HG03342 (cell line): ENCODE results near the gene B3GNT5.
"Not testable (repeated sequence)": the region's sequence is repeated elsewhere in the genome, so short reads cannot be mapped to it uniquely, and the experiment has no call there.

Experiments
- ATAC-seq: cut with Tn5 transposase; IDR thresholded peaks from one replicate; pipeline ENCODE4 v1.9.1; 2021; ENCODE audit warnings: mild to moderate bottlenecking, moderate library complexity; ENCODE audit not compliant: unreplicated experiment

The B3GNT5 gene

GRCh38 chr3:183229178-183229577 is 23.9 kb upstream of the B3GNT5 start:
- no peak for ATAC-seq

- ATAC-seq, result not testable (repeated sequence)
Measured at GRCh38 chr3:183230251-183230650, 22.8 kb upstream of the B3GNT5 start.

DNA sequence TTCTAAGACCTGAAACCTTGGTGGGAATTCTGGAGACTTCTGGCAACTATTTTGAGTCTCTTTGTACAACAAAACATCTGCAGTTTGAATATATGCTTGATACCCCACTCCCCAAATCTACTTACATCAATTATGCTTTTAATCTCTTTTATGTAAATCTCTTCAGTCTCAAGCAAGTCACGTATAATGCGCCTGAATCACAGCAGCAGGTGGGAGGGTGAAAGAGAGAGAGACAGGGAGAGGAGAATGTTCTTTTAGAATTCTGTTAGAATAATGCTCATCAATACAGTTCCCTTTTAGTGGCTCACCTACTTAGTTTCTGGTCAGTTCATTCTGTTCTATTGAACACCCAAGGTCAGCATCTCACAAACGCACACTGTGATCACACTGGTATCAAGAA is 22.2 kb upstream of the B3GNT5 start:
- ATAC-seq, result no peak

GRCh38 chr3:183233966-183234365 is 19.1 kb upstream of the B3GNT5 start:
- ATAC-seq, result no peak

- no peak for ATAC-seq
Measured at GRCh38 chr3:183239046-183239445, 14.0 kb upstream of the B3GNT5 start.

DNA sequence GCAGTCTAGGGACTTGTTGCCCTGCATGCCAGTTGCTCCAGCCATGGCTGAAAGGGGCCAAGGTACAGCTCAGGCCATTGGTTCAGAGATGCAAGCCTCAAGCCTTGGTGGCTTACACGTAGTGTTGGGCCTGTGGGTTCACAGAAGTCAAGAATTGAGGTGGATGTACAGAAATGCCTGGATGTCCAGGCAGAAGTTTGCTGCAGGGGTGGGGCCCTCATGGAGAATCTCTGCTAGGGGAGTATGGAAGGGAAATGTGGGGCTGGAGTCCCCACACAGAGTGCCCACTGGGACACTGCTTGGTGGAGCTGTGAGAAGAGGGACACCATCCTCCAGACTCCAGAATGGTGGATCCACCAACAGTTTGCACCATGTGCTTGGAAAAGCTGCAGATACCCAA is 10.6 kb upstream of the B3GNT5 start:
- no peak for ATAC-seq

GRCh38 chr3:183244219-183244618 is 8.8 kb upstream of the B3GNT5 start:
- no peak for ATAC-seq

GRCh38 chr3:183244981-183245476 is 8.0 kb upstream of the B3GNT5 start:
- ATAC-seq, result no peak

GRCh38 chr3:183247011-183247589 is 6.0 kb upstream of the B3GNT5 start:
- no peak for ATAC-seq

DNA sequence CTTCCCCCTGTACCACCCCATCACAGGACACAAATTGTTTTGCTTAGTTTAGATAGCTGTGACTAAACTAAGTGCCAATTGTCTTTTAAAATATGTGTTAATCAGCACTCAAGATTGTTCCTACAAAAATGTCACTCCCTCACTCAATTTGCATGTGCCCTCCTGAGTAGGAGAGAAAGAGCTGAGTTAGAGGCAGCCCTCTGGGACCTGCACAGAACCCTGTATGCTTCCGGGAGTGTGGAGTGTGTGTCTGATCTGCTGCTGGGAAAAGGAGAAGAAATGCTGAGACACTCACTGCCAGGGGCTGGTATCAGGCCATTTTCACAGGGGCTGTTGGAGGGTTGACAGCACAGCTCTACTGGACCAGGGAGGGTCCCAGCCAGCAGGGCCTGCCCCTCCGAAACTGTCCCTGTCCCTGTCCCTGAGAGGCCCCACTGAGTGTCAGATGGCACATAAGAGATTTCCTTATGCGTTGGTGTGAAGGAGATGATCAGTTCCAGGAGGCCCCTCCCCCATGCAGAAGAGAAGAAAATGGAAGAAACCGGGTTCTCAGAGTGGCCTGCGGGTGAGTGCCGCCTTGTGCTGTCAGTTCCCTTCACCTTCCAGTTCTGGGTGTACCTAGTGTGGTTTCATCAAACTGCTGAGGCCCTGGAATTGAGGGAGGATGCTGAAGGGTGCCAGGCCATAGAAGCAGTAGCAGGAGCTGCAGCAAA is 3.9 kb upstream of the B3GNT5 start:
- ATAC-seq, result no peak

- no peak for ATAC-seq
Measured at GRCh38 chr3:183252118-183252782, 803 bp upstream of the B3GNT5 start.

- no peak for ATAC-seq
Measured at GRCh38 chr3:183253528-183254486, 754 bp downstream of the B3GNT5 start.

- no peak for ATAC-seq
Measured at GRCh38 chr3:183254487-183255347, 1.7 kb downstream of the B3GNT5 start.

DNA sequence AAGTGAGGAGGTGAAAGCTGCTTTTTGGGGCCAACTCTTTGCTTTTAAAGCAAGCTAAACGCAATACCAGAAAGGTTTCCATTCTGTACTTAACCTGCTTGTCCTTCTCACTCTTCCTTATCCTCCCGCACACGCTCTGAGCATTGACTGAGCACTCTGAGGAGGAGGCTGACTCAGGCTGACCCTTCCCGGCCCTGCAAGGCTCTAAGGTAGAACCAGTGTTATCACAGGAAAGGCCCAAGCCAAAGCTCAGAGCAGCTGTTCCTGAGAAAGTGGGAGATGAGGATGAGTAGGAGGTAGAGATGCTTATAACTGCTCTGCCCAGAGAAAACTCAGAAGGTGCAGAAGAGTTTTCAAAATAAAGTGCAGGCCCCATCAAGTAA is 2.3 kb downstream of the B3GNT5 start:
- ATAC-seq, result no peak

DNA sequence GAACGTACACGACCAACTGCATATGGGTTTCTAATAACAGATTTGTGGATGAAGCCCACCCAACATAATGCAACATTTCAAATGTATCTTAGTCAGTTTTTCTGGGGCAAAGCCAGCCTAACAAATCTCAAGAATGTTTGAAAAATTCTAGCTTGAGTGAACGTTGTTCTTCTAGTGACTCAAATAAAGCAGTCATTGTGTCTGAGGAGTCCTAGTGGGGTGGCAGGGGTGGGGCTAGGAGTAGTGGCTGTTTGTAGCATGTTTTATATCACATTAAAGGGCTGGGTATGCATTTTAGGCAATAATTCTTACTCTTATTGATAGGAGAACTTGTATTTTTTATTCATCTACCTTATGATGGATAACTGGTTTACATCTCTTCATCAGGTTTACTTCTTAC is 6.0 kb downstream of the B3GNT5 start:
- ATAC-seq, result no peak

GRCh38 chr3:183259621-183260020 is 6.6 kb downstream of the B3GNT5 start:
- ATAC-seq, result no peak

DNA sequence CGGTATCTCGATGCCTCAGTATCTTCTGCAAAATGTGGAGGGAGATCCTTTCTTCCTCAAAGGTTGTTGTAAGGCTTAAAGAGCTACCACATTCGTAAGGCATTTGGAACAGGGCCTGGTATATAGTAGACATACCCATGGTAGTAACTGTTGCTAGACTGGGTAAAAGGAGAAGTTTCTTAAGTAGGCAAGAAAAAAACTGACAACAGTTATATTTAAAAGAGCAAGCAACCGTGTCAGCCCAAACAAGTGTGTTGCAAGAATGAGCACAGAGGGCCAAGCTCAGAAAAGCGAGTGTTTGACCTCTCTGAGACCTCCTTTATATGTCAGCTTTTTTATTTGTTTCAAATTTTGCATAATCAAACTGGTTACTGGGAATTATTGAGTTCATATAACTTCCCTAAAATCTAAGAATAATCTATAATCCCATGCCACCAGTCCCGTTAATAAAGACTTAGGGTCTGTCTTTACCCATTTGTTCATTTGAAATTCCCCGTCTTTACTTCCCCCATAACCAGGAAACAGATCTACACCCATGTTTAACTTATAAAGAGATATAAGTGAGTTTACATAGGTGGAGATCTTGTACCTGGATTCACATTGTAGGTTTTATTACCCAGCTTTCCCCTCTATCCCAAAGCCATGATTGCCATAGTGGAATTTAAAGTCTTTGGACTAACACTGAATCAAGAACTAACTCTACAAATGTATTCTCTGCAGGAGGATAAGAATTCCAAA is 7.3 kb downstream of the B3GNT5 start:
- no peak for ATAC-seq

GRCh38 chr3:183261151-183261724 is 8.2 kb downstream of the B3GNT5 start:
- ATAC-seq, result no peak

DNA sequence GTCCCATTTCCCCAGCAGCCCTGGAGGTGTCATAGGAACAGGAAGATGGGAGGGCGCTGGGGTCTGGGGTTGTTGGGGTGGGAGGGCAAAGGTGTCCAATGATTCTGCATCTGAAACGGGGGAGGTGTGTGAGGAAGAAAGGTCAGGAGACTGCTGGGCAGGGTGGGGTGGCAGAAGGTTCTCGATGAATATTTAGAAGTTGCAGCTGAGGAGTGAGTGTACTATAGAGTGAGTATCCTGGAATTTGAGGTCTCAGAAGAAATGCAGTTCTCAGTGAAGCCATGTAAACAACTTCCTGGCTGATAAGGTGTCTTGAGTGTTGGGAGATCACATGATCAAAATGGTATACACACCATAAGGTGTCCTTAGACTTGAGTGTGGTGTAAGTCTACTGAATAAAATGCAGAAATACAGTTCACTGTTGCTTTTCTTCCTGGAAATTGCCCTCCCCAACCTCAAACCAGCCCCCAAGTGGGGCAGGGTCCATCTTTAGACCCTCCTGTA is 9.9 kb downstream of the B3GNT5 start:
- ATAC-seq, result no peak
